Measurements from ENCODE around the gene ORMDL2. TPM values are rescaled to one million over a fixed set of nuclear protein-coding genes. Genes with fewer than 3 reads are reported as not detected.

ORMDL2 gene
- total and polyA plus RNA-seq, 2 experiments from 2014 or later: 18.0 to 55.1 TPM

DNA sequence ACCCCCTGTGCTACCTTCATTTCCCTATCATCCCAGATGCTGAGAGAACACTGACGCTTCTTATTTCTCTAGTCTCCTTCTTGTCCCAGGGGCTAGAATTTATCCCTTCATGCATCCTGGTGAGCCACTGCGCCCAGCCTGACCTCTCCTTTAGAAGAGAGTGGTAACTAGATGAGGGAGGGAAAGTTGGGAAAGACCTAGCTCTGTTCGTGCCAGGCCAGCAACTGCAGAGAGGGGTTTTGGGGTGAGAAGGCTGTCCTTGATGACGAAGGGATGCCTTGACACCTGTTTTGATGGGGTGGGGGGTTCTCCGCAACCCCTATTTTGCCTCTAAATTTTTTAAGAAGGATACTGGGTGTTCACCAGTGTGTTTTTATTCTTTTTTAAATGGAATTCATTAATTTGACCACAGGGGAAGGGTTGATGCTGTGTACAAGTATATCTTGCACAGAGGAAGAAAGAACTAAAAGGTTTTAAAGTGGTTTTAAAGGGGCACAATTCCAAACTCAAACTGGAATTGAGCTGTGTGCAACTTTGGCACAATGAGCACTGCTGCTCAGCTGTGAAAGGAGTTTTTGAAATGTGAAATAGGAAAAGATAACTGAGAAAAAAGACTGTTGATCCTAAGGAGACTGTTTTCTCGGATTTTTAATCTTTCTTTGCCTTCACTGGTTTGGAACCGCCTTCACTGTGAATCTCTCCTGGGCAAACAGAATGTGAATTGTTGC is 31.9 kb downstream of the ORMDL2 start (continued):
- TF ChIP-seq, protein P1, sequence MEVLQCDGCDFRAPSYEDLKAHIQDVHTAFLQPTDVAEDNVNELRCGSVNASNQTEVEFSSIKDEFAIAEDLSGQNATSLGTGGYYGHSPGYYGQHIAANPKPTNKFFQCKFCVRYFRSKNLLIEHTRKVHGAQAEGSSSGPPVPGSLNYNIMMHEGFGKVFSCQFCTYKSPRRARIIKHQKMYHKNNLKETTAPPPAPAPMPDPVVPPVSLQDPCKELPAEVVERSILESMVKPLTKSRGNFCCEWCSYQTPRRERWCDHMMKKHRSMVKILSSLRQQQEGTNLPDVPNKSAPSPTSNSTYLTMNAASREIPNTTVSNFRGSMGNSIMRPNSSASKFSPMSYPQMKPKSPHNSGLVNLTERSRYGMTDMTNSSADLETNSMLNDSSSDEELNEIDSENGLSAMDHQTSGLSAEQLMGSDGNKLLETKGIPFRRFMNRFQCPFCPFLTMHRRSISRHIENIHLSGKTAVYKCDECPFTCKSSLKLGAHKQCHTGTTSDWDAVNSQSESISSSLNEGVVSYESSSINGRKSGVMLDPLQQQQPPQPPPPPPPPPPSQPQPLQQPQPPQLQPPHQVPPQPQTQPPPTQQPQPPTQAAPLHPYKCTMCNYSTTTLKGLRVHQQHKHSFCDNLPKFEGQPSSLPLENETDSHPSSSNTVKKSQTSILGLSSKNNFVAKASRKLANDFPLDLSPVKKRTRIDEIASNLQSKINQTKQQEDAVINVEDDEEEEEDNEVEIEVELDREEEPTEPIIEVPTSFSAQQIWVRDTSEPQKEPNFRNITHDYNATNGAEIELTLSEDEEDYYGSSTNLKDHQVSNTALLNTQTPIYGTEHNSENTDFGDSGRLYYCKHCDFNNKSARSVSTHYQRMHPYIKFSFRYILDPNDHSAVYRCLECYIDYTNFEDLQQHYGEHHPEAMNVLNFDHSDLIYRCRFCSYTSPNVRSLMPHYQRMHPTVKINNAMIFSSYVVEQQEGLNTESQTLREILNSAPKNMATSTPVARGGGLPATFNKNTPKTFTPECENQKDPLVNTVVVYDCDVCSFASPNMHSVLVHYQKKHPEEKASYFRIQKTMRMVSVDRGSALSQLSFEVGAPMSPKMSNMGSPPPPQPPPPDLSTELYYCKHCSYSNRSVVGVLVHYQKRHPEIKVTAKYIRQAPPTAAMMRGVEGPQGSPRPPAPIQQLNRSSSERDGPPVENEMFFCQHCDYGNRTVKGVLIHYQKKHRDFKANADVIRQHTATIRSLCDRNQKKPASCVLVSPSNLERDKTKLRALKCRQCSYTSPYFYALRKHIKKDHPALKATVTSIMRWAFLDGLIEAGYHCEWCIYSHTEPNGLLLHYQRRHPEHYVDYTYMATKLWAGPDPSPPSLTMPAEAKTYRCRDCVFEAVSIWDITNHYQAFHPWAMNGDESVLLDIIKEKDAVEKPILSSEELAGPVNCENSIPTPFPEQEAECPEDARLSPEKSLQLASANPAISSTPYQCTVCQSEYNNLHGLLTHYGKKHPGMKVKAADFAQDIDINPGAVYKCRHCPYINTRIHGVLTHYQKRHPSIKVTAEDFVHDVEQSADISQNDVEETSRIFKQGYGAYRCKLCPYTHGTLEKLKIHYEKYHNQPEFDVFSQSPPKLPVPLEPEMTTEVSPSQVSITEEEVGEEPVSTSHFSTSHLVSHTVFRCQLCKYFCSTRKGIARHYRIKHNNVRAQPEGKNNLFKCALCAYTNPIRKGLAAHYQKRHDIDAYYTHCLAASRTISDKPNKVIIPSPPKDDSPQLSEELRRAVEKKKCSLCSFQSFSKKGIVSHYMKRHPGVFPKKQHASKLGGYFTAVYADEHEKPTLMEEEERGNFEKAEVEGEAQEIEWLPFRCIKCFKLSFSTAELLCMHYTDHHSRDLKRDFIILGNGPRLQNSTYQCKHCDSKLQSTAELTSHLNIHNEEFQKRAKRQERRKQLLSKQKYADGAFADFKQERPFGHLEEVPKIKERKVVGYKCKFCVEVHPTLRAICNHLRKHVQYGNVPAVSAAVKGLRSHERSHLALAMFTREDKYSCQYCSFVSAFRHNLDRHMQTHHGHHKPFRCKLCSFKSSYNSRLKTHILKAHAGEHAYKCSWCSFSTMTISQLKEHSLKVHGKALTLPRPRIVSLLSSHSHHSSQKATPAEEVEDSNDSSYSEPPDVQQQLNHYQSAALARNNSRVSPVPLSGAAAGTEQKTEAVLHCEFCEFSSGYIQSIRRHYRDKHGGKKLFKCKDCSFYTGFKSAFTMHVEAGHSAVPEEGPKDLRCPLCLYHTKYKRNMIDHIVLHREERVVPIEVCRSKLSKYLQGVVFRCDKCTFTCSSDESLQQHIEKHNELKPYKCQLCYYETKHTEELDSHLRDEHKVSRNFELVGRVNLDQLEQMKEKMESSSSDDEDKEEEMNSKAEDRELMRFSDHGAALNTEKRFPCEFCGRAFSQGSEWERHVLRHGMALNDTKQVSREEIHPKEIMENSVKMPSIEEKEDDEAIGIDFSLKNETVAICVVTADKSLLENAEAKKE (CRISPR knock-in tag; IDR thresholded peaks at IDR 0.05): no peak
- TF ChIP-seq NANOG (IDR thresholded peaks at IDR 0.05; ENCODE audit: borderline replicate concordance) (no peak), STAT1 (IDR thresholded peaks at IDR 0.05; ENCODE audit: unreplicated experiment) (no peak), JUNB (IDR thresholded peaks at IDR 0.05; ENCODE audit: unreplicated experiment) (no peak), CREB1 (CRISPR knock-in tag; IDR thresholded peaks at IDR 0.05; ENCODE audit: low read depth) (no peak)
- TF ChIP-seq, protein P2, sequence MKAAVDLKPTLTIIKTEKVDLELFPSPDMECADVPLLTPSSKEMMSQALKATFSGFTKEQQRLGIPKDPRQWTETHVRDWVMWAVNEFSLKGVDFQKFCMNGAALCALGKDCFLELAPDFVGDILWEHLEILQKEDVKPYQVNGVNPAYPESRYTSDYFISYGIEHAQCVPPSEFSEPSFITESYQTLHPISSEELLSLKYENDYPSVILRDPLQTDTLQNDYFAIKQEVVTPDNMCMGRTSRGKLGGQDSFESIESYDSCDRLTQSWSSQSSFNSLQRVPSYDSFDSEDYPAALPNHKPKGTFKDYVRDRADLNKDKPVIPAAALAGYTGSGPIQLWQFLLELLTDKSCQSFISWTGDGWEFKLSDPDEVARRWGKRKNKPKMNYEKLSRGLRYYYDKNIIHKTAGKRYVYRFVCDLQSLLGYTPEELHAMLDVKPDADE (IDR thresholded peaks at IDR 0.05): no peak
- TF ChIP-seq, protein P3, sequence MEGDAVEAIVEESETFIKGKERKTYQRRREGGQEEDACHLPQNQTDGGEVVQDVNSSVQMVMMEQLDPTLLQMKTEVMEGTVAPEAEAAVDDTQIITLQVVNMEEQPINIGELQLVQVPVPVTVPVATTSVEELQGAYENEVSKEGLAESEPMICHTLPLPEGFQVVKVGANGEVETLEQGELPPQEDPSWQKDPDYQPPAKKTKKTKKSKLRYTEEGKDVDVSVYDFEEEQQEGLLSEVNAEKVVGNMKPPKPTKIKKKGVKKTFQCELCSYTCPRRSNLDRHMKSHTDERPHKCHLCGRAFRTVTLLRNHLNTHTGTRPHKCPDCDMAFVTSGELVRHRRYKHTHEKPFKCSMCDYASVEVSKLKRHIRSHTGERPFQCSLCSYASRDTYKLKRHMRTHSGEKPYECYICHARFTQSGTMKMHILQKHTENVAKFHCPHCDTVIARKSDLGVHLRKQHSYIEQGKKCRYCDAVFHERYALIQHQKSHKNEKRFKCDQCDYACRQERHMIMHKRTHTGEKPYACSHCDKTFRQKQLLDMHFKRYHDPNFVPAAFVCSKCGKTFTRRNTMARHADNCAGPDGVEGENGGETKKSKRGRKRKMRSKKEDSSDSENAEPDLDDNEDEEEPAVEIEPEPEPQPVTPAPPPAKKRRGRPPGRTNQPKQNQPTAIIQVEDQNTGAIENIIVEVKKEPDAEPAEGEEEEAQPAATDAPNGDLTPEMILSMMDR (conservative IDR thresholded peaks at IDR 0.05; ENCODE audit: low read depth in 2 of 2): no peak
